Central memory CD8-positive, alpha-beta T cell (primary cell): ENCODE results near the gene CA9.

ENCODE experiments used
- ATAC-seq: fragments of 150-1000 bp; cut with Tn5 transposase; replicated peaks from 2 replicates; pipeline ENCODE4 v1.10.0; 2022; ENCODE audit warnings: mild to moderate bottlenecking, moderate FRiP score, moderate number of reproducible peaks; ENCODE audit not compliant: poor library complexity, severe bottlenecking; ENCODE audit errors: extremely low read depth
- DNase-seq, 2 donors: peaks; one replicate each; pipeline ENCODE4 v3.0.0; 2021; ENCODE audit warnings: low spot score in 2 of 2
- H3K27ac Mint-ChIP-seq: one replicate; pipeline ENCODE4 v1.8.0; 2022; ENCODE audit warnings: low read depth, mild to moderate bottlenecking, moderate library complexity, mixed read lengths
- H3K27me3 Mint-ChIP-seq: one replicate; pipeline ENCODE4 v1.8.0; 2022; ENCODE audit warnings: mixed read lengths
- H3K36me3 Mint-ChIP-seq: one replicate; pipeline ENCODE4 v1.8.0; 2022; ENCODE audit warnings: mild to moderate bottlenecking, moderate library complexity, mixed read lengths; ENCODE audit not compliant: insufficient read depth
- H3K4me1 Mint-ChIP-seq: one replicate; pipeline ENCODE4 v1.8.0; 2022; ENCODE audit warnings: mixed read lengths
- H3K4me3 Mint-ChIP-seq: one replicate; pipeline ENCODE4 v1.8.0; 2022; ENCODE audit warnings: mild to moderate bottlenecking, moderate library complexity, mixed read lengths
- H3K9me3 Mint-ChIP-seq: one replicate; pipeline ENCODE4 v1.8.0; 2022; ENCODE audit warnings: mixed read lengths

Gene CA9

DNA sequence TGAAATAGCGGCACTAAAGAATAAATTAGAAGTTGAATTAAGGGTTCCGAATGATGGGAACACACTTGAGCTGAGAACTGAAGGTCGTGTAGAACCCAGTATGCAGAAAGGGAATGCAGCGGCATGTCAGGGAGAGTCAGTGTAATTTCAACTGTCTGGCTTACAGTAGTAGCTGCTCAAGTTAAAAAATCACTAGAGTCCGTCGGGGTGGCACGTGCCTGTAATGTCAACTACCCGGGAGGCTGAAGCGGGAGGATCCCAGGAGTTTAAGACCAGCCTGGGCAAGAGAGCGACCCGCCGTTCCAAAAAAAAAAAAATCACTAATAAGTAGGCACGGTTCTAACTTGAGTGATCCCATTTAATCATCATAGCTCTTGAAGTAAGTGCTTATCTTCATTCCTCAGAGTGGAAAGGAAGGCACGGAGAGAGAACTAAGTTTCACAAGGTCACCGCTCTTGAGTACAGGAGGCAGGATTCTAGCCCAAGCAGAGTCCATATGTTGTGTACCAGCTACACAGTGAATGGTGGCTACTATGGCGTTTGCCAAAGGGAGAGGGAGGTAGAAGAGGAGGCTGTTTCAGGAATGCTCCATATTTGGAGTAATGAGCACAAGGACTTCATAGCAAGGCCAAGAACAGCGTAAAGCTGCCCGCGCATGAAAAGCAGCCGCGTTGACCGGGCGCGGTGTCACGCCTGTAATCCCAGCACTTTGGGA lies 16.7 kb upstream of the CA9 start:
- Mint-ChIP-seq H3K27me3 (no peaks in the 10 kb centered on the region), H3K4me1 (peaks cover 52% of the 10 kb centered on the region), H3K27ac (peak overlapping the region; percentile 100), H3K36me3 (peaks cover 44% of the 10 kb centered on the region), H3K9me3 (no peaks in the 10 kb centered on the region), H3K4me3 (peak overlapping the region; percentile 91)
- DNase-seq (no peak), ATAC-seq (no peak)

DNA sequence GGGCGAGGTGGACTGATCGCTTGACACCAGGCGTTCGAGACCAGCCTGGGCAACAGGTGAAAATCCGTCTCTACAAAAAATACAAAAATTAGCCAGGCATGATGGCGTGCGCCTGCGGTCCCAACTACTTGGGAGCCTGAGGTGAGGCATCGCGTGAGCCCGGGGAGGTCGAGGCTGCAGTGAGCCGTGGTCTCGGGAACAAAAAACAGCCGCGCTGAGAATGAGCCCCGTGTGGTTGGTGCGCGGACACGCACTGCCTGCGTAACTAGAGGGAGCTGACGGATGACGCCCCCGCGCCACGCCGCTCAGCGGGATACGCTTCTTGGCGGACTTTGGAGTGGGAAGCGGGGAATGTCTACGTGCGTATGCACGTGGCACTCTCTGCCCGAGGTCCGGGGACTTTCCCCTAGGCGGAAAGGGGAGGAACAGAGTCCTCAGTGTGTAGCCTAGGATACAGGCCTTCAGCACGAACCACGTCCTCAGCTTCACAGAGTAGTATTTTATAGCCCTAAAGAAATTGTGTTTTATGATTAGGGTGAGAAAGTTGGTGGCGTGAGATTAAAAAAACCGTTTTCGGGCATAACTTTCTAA lies 16.1 kb upstream of the CA9 start, which contains the start of gene RMRP:
TSS of gene RMRP (minus strand) at position 474 of the 591 bp plus-strand sequence.
- Mint-ChIP-seq H3K4me3 (peak within 1 kb of the TSS; percentile 91), H3K4me1 (peaks cover 59% of the 10 kb centered on the region), H3K36me3 (peaks cover 44% of the 10 kb centered on the region), H3K9me3 (no peaks in the 10 kb centered on the region), H3K27ac (peak within 1 kb of the TSS; percentile 100), H3K27me3 (no peaks in the 10 kb centered on the region)
- DNase-seq = peak; percentile 73 to 83
- peak; percentile 87 for ATAC-seq

DNA sequence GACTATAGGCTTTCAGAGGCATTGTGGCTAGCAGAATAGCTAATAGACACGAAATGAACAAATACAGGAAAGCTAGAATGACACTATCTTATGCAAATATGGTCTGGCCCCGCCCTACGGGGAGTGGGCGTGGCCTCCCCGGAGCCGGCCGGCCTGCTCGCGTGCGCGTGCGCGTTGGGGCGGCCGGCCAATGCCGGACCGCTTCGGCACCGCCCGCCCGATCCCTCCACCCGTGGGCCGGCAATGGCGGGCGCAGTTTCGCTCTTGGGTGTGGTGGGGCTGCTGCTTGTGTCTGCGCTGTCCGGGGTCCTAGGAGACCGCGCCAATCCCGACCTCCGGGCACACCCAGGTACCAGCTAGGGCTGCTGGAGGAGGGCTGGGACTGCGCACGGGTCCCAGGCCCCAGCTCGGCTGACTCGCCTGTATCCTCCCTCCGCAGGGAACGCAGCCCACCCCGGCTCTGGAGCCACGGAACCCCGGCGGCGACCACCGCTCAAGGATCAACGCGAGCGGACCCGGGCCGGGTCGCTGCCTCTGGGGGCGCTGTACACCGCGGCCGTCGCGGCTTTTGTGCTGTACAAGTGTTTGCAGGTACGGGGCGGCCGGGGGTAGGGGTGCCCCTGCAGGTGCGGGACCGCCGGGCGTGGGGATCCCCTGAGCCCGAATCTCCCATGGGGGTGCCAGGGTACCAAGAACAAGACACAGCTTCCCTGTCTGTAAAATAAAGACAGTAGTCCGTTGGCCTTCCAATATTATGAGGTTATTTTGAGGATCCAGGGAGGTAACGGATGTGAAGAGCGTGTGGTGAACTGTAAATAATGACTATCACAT lies 15.4 kb upstream of the CA9 start, which contains the start of gene CCDC107:
TSS of gene CCDC107 (plus strand) at position 156 of the 831 bp plus-strand sequence. CDS start at position 244, 88 bp downstream.
- no peaks in the 10 kb centered on the region for H3K9me3 Mint-ChIP-seq
- peak within 1 kb of the TSS; percentile 91 for H3K4me3 Mint-ChIP-seq
- ATAC-seq (peak; percentile 53), DNase-seq (peak; percentile 75 to 81)
- peak within 1 kb of the TSS; percentile 100 for H3K27ac Mint-ChIP-seq
- H3K27me3 Mint-ChIP-seq = no peaks in the 10 kb centered on the region
- H3K4me1 Mint-ChIP-seq = peaks cover 66% of the 10 kb centered on the region
- H3K36me3 Mint-ChIP-seq = peaks cover 44% of the 10 kb centered on the region

DNA sequence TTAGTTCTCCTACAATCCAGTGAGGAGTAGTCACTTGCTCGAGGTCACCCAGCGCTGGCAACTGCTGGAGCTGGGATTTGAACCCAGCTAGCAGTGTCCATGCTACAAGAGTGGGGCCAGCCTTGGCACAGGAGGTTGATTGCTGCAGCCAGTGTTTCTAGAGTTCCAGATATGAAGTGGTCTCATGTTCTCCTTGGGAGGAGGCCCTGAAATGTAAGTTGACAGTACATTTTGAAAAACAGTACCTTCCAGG lies 14.8 kb upstream of the CA9 start:
- Mint-ChIP-seq H3K27ac (peak overlapping the region; percentile 100), H3K9me3 (no peaks in the 10 kb centered on the region), H3K4me1 (peaks cover 68% of the 10 kb centered on the region), H3K36me3 (peaks cover 44% of the 10 kb centered on the region), H3K27me3 (no peaks in the 10 kb centered on the region), H3K4me3 (peak overlapping the region; percentile 91)
- DNase-seq (no peak), ATAC-seq (no peak)

DNA sequence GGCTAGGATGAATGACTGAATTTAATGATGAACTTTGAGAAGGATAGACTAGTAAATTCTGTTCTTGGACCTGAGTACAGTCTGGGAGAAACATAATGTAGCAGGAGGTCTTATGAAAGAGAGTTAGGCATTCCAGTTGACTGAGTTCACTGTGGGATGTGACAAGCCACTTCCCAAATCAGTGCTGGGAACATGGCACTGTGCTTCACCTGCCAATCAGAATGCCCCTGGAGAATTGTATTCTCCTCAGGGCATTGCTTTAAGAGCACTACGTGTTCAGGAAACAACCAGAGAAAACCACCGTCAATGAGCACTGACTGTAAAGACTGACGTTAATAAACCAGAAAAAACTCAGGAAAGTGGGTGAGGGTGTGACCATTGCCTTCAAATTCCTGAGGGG lies 14.4 kb upstream of the CA9 start:
- Mint-ChIP-seq H3K27ac (peak overlapping the region; percentile 100), H3K4me3 (peak overlapping the region; percentile 91), H3K4me1 (peaks cover 72% of the 10 kb centered on the region), H3K9me3 (no peaks in the 10 kb centered on the region), H3K36me3 (peaks cover 44% of the 10 kb centered on the region), H3K27me3 (no peaks in the 10 kb centered on the region)
- DNase-seq (no peak), ATAC-seq (no peak)

DNA sequence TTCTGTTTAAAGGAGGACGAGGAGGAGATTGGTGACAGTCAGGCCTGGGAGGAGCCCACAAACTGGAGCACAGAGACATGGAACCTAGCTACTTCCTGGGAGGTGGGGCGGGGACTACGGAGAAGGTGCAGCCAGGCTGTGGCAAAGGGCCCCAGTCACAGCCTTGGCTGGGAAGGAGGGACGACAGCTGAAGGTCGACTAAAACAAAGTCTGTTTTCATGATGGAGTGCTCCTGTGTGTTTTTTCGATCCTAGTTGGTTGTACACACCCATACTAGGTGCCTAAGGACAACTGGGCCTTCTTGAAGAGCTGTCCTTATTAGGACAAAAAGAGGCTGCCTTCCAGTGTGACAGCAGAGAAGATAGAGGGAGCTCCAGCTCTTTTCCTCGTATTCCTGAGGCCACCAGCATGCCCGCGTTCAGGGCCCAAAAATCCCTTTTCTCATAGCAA lies 12.7 kb upstream of the CA9 start:
- Mint-ChIP-seq H3K36me3 (peaks cover 44% of the 10 kb centered on the region), H3K9me3 (no peaks in the 10 kb centered on the region), H3K27ac (peak overlapping the region; percentile 50), H3K27me3 (no peaks in the 10 kb centered on the region), H3K4me1 (peaks cover 85% of the 10 kb centered on the region), H3K4me3 (peak overlapping the region; percentile 20)
- DNase-seq (no peak), ATAC-seq (no peak)

DNA sequence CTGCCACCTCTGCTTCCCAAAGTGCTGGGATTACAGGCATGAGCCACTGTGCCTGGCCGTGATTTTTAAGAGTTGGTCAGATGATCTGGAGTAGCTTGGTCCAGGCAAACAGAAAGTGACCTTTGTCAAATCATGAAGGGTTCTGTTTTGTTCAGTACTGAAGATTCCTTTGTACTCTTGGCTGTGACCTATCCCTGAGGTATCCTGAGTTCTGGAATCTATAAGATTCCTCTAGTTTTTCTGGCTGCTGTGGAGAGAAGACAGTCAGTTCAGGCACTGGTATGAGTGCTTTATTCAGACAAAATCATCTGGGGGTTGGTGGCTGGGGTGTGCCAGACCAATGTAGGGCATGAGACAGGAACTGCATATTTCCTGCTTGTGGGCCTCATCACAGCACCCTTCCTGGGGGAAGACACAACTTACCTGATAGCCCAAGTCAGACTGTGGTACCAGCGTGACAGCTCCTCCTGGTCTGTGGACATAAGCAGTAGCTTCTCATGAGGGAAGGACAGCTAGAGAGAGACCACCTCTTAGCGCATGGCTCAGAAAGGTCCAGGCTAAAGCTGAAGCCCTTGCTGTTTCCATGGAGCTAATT lies 11.9 kb upstream of the CA9 start:
- DNase-seq (peak in 1 of 2 donors; percentile 29), ATAC-seq (peak; percentile 11)
- Mint-ChIP-seq H3K36me3 (peaks cover 40% of the 10 kb centered on the region), H3K4me3 (peak overlapping the region; percentile 57), H3K27me3 (no peaks in the 10 kb centered on the region), H3K9me3 (no peaks in the 10 kb centered on the region), H3K27ac (peak overlapping the region; percentile 50), H3K4me1 (peaks cover 83% of the 10 kb centered on the region)

DNA sequence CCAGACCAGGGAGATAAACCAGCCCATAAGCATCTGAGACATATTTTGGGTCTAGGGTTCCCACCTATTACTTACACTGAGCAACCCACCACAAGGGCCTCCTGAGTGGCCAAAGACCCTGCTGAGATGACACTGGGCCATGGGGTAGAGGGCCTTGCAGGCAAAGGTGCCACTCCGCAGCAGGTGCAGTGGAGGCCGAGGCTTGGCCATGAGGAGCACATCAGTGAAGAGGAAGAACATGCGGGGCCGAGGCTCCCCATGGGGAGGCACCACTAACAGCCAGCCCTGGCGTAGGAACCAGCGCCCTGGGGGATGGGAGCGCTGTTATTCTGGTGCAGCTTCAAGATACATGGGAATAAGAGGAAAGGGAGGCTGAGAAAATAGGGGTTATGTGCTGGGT lies 11.3 kb upstream of the CA9 start:
- peaks cover 77% of the 10 kb centered on the region for H3K4me1 Mint-ChIP-seq
- no peaks in the 10 kb centered on the region for H3K27me3 Mint-ChIP-seq
- H3K36me3 Mint-ChIP-seq = peaks cover 34% of the 10 kb centered on the region
- H3K9me3 Mint-ChIP-seq = no peaks in the 10 kb centered on the region
- H3K4me3 Mint-ChIP-seq = no peak overlapping the region
- ATAC-seq (no peak), DNase-seq (no peak)
- peak overlapping the region; percentile 50 for H3K27ac Mint-ChIP-seq

DNA sequence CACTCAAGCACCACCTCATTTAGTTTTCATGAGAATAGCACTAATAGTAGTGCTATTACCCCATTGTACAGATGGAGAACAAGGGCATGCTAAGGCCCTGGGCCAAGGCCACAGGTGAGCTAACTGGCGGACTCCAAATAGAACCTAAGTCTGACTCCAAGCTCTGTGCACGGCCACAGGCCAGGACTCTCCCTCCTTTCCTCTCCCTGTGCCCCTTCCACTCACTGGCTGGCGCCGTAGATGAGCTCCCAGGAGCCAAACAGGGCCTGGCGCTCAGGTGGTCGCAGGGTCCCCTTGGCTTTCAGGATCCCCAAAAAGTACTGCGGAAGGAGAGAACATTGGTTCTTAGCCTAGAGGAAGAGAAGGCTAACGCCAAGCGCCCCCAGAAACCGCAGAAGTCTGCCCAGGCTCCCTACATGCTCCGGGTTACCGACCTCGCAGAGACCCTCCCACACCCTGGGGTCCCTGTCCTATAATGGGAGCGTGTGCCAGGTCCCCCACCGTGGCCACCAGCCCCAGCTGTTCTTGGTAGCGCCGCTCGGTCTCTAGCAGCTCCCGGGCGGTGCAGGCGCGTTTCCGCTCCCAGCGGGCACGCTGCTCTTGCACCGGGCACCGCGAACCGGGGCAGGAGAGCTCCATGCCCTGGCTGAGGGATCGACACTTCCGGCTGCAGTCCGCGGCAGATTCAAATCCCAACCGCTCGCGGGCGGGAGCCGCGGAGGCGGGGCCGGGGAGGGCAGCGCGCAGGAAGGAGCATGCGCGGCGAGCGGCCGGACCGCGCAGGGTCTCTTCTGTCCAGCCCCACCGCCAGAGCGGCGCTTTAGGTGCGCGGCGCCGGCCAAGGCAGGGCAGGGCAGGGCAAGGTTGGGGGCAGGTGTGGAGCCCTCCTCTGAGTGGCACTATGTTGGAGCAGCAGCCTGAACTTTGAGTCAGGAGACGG lies 8.9 kb upstream of the CA9 start, which contains the start of gene ARHGEF39:
TSS of gene ARHGEF39 (minus strand) at position 665 of the 940 bp plus-strand sequence. CDS start at position 639, 26 bp downstream.
- no peaks in the 10 kb centered on the region for H3K27me3 Mint-ChIP-seq
- H3K4me1 Mint-ChIP-seq = peaks cover 58% of the 10 kb centered on the region
- no peaks in the 10 kb centered on the region for H3K9me3 Mint-ChIP-seq
- peaks cover 12% of the 10 kb centered on the region for H3K36me3 Mint-ChIP-seq
- peak; percentile 59 for ATAC-seq
- peak within 1 kb of the TSS; percentile 52 for H3K27ac Mint-ChIP-seq
- DNase-seq = peak in 1 of 2 donors; percentile 37
- H3K4me3 Mint-ChIP-seq = peak within 1 kb of the TSS; percentile 82

DNA sequence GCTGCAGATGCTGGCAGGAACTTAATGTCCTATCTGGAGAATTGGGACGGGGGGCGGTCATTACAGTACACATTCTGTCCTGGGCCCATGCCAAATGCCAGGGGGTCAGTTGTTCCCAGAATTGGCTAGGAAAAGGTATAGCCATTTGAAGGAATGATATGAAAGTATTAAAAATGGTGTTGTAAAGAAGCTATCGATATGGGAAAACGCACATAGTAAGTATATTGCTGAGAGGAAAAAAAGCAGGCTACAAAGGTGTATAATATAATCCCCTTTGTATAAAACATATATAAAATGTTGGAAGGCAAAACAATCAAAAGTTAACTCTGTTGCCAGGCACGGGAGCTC lies 8.3 kb upstream of the CA9 start:
- DNase-seq (no peak), ATAC-seq (no peak)
- Mint-ChIP-seq H3K9me3 (no peaks in the 10 kb centered on the region), H3K4me1 (peaks cover 53% of the 10 kb centered on the region), H3K36me3 (peaks cover 9% of the 10 kb centered on the region), H3K4me3 (peak overlapping the region; percentile 82), H3K27me3 (no peaks in the 10 kb centered on the region), H3K27ac (no peak overlapping the region)

DNA sequence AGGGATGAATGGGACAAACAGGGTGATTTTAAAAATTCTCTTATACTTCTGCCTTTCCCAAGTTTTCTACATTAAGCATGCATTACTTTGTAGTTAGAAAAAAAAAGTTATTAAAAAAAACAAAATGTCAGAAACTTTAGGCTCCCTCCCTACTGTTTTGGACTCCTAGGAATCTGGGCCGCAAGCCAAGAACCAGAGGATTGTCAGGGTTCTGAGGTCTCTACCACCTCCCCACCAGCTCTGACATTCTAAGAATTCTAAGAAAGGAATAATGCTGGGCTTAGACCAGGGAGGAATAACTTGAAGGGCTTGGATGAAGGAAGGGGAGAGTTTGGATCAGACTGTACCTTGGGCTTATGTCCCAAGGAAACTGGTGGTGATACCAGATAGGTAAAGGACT lies 7.7 kb upstream of the CA9 start:
- Mint-ChIP-seq H3K27ac (no peak overlapping the region), H3K9me3 (no peaks in the 10 kb centered on the region), H3K4me3 (peak overlapping the region; percentile 82), H3K4me1 (peaks cover 48% of the 10 kb centered on the region), H3K27me3 (no peaks in the 10 kb centered on the region), H3K36me3 (peaks cover 6% of the 10 kb centered on the region)
- DNase-seq = no peak
- no peak for ATAC-seq
